Left ventricle myocardium inferior (tissue), 1 donor: ENCODE measurements around the gene STK39. TPM values are rescaled to one million over a fixed set of nuclear protein-coding genes. Genes with fewer than 3 reads are reported as not detected.

Experiments
- DNase-seq: peaks from one replicate; pipeline ENCODE4 v3.0.0-alpha.2; 2020
- H3K27ac ChIP-seq: fragments of 200-600 bp; replicated peaks from 2 replicates; pipeline ENCODE4 v1.8.0; 2021
- H3K27me3 ChIP-seq: fragments of 200-600 bp; 2 replicates; pipeline ENCODE4 v1.8.0; 2021; ENCODE audit warnings: low read depth
- H3K36me3 ChIP-seq: fragments of 200-600 bp; 2 replicates; pipeline ENCODE4 v1.8.0; 2021
- H3K4me1 ChIP-seq: fragments of 200-600 bp; 2 replicates; pipeline ENCODE4 v1.8.0; 2021
- H3K4me3 ChIP-seq: fragments of 200-600 bp; 2 replicates; pipeline ENCODE4 v1.8.0; 2021; ENCODE audit warnings: mild to moderate bottlenecking, moderate library complexity
- H3K9me3 ChIP-seq: fragments of 200-600 bp; replicated peaks from 2 replicates; pipeline ENCODE4 v1.8.0; 2021
- CTCF ChIP-seq: fragments of 200-600 bp; IDR thresholded peaks from 2 replicates; pipeline ENCODE4 v1.8.0; 2021; ENCODE audit warnings: antibody characterized with exemption, mild to moderate bottlenecking, borderline replicate concordance
- intact Hi-C: fragments of 100-400 bp; cut with micrococcal nuclease; formaldehyde crosslinking; loops from one replicate; pipeline ENCODE4 v1.11.0; 2022
- total RNA-seq: library from RNA; stranded (reverse); fragmentation: NEBNext Ultra II Directional; extraction: Animal tissue kit (Norgen Biotek cat#: 25700); gene quantifications from one replicate; pipeline ENCODE4 v1.2.1, GENCODE V29; 2021
- donor health status: DM: no; HTN: yes; CAD: no; lungs with severe emphysema.

The STK39 gene
- total RNA-seq, 1 donor from 2014 or later: 23.2 TPM

DNA sequence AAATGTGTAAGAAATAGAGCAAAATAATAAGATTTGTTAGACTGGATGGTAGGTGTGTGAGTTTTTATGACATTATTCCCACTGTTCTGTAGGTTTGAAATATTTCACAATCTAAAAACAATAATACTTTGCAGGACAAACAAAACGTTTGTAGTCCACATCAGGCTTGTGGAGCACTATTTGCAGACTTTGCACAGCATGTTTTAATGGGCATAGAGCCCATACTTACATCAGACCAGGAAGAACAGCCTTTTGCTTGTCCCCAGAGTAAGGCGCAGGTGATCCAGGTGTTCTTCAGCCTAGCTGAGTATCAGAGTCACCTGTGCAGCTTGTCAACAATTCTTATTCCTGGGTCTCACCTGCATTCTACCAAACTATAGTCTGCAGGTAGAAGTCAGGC is 9.1 kb upstream of the STK39 start:
- Histone ChIP-seq H3K27ac (no peak overlapping the region), H3K36me3 (no peaks in the 10 kb centered on the region), H3K9me3 (peaks cover 20% of the 10 kb centered on the region), H3K4me3 (no peak overlapping the region), H3K27me3 (no peaks in the 10 kb centered on the region), H3K4me1 (peaks cover 3% of the 10 kb centered on the region)
- DNase-seq: no peak
- intact Hi-C loops: no loop called here
- TF ChIP-seq CTCF: no peak

- Histone ChIP-seq H3K27ac (no peak overlapping the region), H3K4me3 (no peak overlapping the region), H3K36me3 (no peaks in the 10 kb centered on the region), H3K9me3 (peaks cover 20% of the 10 kb centered on the region), H3K27me3 (no peaks in the 10 kb centered on the region), H3K4me1 (peaks cover 3% of the 10 kb centered on the region)
- no peak for DNase-seq
- intact Hi-C loops: no loop called here
- no peak for TF ChIP-seq CTCF
Observed at GRCh38 chr2:168255866-168256265, 8.5 kb upstream of the STK39 start.

- intact Hi-C loops: no loop called here
- H3K27ac ChIP-seq: no peak overlapping the region
Observed at GRCh38 chr2:168255103-168255502, 7.7 kb upstream of the STK39 start.

GRCh38 chr2:168254158-168254935 is 7.0 kb upstream of the STK39 start:
- Histone ChIP-seq H3K27me3 (no peaks in the 10 kb centered on the region), H3K9me3 (peaks cover 8% of the 10 kb centered on the region), H3K4me1 (peaks cover 3% of the 10 kb centered on the region), H3K4me3 (no peak overlapping the region), H3K36me3 (no peaks in the 10 kb centered on the region), H3K27ac (no peak overlapping the region)
- intact Hi-C loops: no loop called here
- no peak for DNase-seq
- TF ChIP-seq CTCF: no peak

More at GRCh38 chr2:168255103-168255502, 7.7 kb upstream of the STK39 start:
- Histone ChIP-seq H3K4me1 (peaks cover 3% of the 10 kb centered on the region), H3K27me3 (no peaks in the 10 kb centered on the region), H3K9me3 (peaks cover 15% of the 10 kb centered on the region), H3K36me3 (no peaks in the 10 kb centered on the region), H3K4me3 (no peak overlapping the region)
- no peak for DNase-seq
- TF ChIP-seq CTCF: no peak

- Histone ChIP-seq H3K4me3 (no peak overlapping the region), H3K4me1 (peaks cover 4% of the 10 kb centered on the region), H3K27me3 (no peaks in the 10 kb centered on the region), H3K9me3 (no peaks in the 10 kb centered on the region), H3K36me3 (no peaks in the 10 kb centered on the region), H3K27ac (no peak overlapping the region)
- no peak for DNase-seq
- TF ChIP-seq CTCF: no peak
- intact Hi-C loops: no loop called here
Observed at GRCh38 chr2:168253379-168253778, 6.0 kb upstream of the STK39 start.
